HepG2 (cell line): ENCODE data around the gene VAMP5. TPM values are rescaled to one million over a fixed set of nuclear protein-coding genes. Genes with fewer than 3 reads are reported as not detected.

Experiments used
- ATAC-seq: fragments of 200-7000 bp; cut with Tn5 transposase; 3 replicates; pipeline ENCODE4 v1.9.1; 2020; ENCODE audit warnings: mild to moderate bottlenecking, moderate library complexity
- BruUV-seq: library from RNA; stranded (reverse); fragments of 400-500 nt; replicated peaks from 2 replicates; lab custom pipeline; 2021; lab: Mats Ljungman, UMichigan
- CTCF ChIA-PET: fragments of 300-600 bp; formaldehyde crosslinking; extraction: SDS; loops from one replicate; lab custom pipeline; 2021; ENCODE audit warnings: low total read pairs, inconsistent platforms, low intra/inter-chr PET ratio; lab: Yijun Ruan, JAX
- POLR2A ChIA-PET: fragments of 350-600 bp; sonication (Branson Sonifier 250); formaldehyde crosslinking; loops from one replicate; lab custom pipeline; 2020; ENCODE audit warnings: antibody characterized with exemption, inconsistent platforms; lab: Yijun Ruan, JAX
- DNase-seq: peaks from one replicate; pipeline ENCODE4 v3.0.0-alpha.2; 2015; ENCODE audit warnings: low spot score
- FAIRE-seq: peaks from 3 replicates; lab custom pipeline; 2011; peaks lifted over from hg19 to GRCh38; lab: Jason Lieb, UNC
- H2AFZ ChIP-seq: one replicate; pipeline ENCODE4 v1.6.1; 2011; ENCODE audit warnings: low read length, inconsistent platforms
- H3K27ac ChIP-seq: fragments of 300-600 bp; 3 replicates; pipeline ENCODE4 v1.8.0; 2011; ENCODE audit warnings: mixed run types, mild to moderate bottlenecking, mixed read lengths, low read length, inconsistent platforms; ENCODE audit not compliant: insufficient read depth; ENCODE audit errors: extremely low read length
- H3K27me3 ChIP-seq, 2 experiments: fragments of 200-600 bp in 1 of 2; 2 replicates in 1 of 2; 3 replicates in 1 of 2; pipeline versions ENCODE4 v1.6.0 to v1.8.0; 2011; ENCODE audit warnings: low read length in 2 of 2, mild to moderate bottlenecking in 2 of 2, moderate library complexity in 2 of 2, inconsistent platforms in 1 of 2; ENCODE audit not compliant: insufficient read depth in 2 of 2, control insufficient read depth in 1 of 2
- H3K36me3 ChIP-seq, 2 experiments: fragments of 200-600 bp in 1 of 2; replicated peaks in 1 of 2; 2 replicates in 1 of 2; 3 replicates in 1 of 2; pipeline versions ENCODE4 v1.5.1 to v1.8.0; 2011; ENCODE audit warnings: low read length in 2 of 2, inconsistent platforms in 1 of 2; ENCODE audit not compliant: insufficient read depth in 2 of 2, control insufficient read depth in 1 of 2
- H3K4me1 ChIP-seq: 2 replicates; pipeline ENCODE4 v1.5.1; 2012; ENCODE audit warnings: low read length, inconsistent platforms; ENCODE audit not compliant: insufficient read depth
- H3K4me2 ChIP-seq: 2 replicates; pipeline ENCODE4 v1.6.0; 2011; ENCODE audit warnings: low read depth, low read length, inconsistent platforms
- H3K4me3 ChIP-seq, 3 experiments: fragments of 200-600 bp in 1 of 3; sonication (generic), shearing (Covaris generic) in 1 of 3; replicated peaks in 1 of 3; 2 replicates each; pipeline ENCODE4 v1.5.1; 2011 to 2016; ENCODE audit warnings: low read length in 3 of 3, inconsistent platforms in 2 of 3, low read depth in 2 of 3, mild to moderate bottlenecking in 2 of 3, control low read depth in 1 of 3, mixed read lengths in 1 of 3; ENCODE audit not compliant: insufficient read depth in 1 of 3
- H3K79me2 ChIP-seq: one replicate; pipeline ENCODE4 v1.6.1; 2011; ENCODE audit warnings: low read length, inconsistent platforms; ENCODE audit not compliant: insufficient read depth
- H3K9ac ChIP-seq: 2 replicates; pipeline ENCODE4 v1.6.0; 2011; ENCODE audit warnings: mild to moderate bottlenecking, low read depth, low read length, inconsistent platforms; ENCODE audit not compliant: insufficient read depth
- H3K9me3 ChIP-seq: 2 replicates; pipeline ENCODE4 v1.5.1; 2012; ENCODE audit warnings: mild to moderate bottlenecking, low read length
- H4K20me1 ChIP-seq: 2 replicates; pipeline ENCODE4 v1.6.0; 2011; ENCODE audit warnings: inconsistent platforms, mild to moderate bottlenecking, low read length, moderate library complexity; ENCODE audit not compliant: insufficient read depth
- ARNT2 ChIP-seq: sonication (generic); formaldehyde crosslinking; IDR thresholded peaks from 2 replicates; pipeline ENCODE4 v1.8.0; 2022; ENCODE audit warnings: mild to moderate bottlenecking, low read depth, missing genetic modification reagents, moderate library complexity
- DNMT1 ChIP-seq: sonication (generic); formaldehyde crosslinking; IDR thresholded peaks from 2 replicates; pipeline ENCODE4 v1.5.1; 2020; ENCODE audit warnings: mild to moderate bottlenecking, missing genetic modification reagents
- GLMP ChIP-seq: sonication (generic); formaldehyde crosslinking; IDR thresholded peaks from 2 replicates; pipeline ENCODE4 v1.9.0; 2021; ENCODE audit warnings: missing genetic modification reagents, mild to moderate bottlenecking, borderline replicate concordance
- HDAC1 ChIP-seq: sonication (generic); formaldehyde crosslinking; IDR thresholded peaks from 2 replicates; pipeline ENCODE4 v1.5.1; 2020; ENCODE audit warnings: mild to moderate bottlenecking, missing genetic modification reagents
- HNF4G ChIP-seq, 2 experiments: sonication (generic) in 1 of 2; formaldehyde crosslinking in 1 of 2; IDR thresholded peaks; 2 replicates each; pipeline versions ENCODE4 v1.4.0 to v1.6.1; 2011 to 2020; ENCODE audit warnings: borderline replicate concordance in 2 of 2, low read depth in 2 of 2, mild to moderate bottlenecking in 2 of 2, low read length in 1 of 2, missing genetic modification reagents in 1 of 2, moderate library complexity in 1 of 2
- HNRNPL ChIP-seq: fragments of 200-400 bp; formaldehyde crosslinking; IDR thresholded peaks from 2 replicates; pipeline ENCODE4 v1.6.1; 2017; ENCODE audit warnings: mild to moderate bottlenecking, low read depth, low read length
- MIXL1 ChIP-seq: IDR thresholded peaks from 2 replicates; pipeline ENCODE4 v1.6.1; 2016
- MLX ChIP-seq: IDR thresholded peaks from 2 replicates; pipeline ENCODE4 v1.6.1; 2016
- PHF5A ChIP-seq: IDR thresholded peaks from one replicate; pipeline ENCODE4 v1.6.1; 2018; ENCODE audit warnings: low read depth, missing genetic modification reagents; ENCODE audit not compliant: unreplicated experiment
- POLR2A ChIP-seq, 2 experiments: IDR thresholded peaks; 2 replicates each; pipeline ENCODE4 v1.6.1; 2011; ENCODE audit warnings: low read depth in 2 of 2, low read length in 2 of 2, mild to moderate bottlenecking in 1 of 2, moderate library complexity in 1 of 2; ENCODE audit not compliant: insufficient read depth in 1 of 2
- RNF219 ChIP-seq: sonication (generic); formaldehyde crosslinking; IDR thresholded peaks from 2 replicates; pipeline ENCODE4 v1.5.0; 2020; ENCODE audit warnings: mild to moderate bottlenecking, missing genetic modification reagents
- TOE1 ChIP-seq: sonication (generic); formaldehyde crosslinking; IDR thresholded peaks from 2 replicates; pipeline ENCODE4 v1.4.0; 2020; ENCODE audit warnings: mild to moderate bottlenecking, missing genetic modification reagents
- ZBTB39 ChIP-seq: sonication (generic); formaldehyde crosslinking; IDR thresholded peaks from 2 replicates; pipeline ENCODE4 v1.5.0; 2020; ENCODE audit warnings: missing genetic modification reagents
- ZNF362 ChIP-seq: sonication (generic); formaldehyde crosslinking; IDR thresholded peaks from 2 replicates; pipeline ENCODE4 v1.4.0; 2020; ENCODE audit warnings: missing genetic modification reagents, mild to moderate bottlenecking, borderline replicate concordance
- ZNF740 ChIP-seq: sonication (generic); formaldehyde crosslinking; IDR thresholded peaks from 2 replicates; pipeline ENCODE4 v1.4.0; 2020; ENCODE audit warnings: missing genetic modification reagents
- WGBS: methylation state at CpG from one replicate; pipeline ENCODE4 v1.1.6; 2017; ENCODE audit warnings: low lambda C conversion rate; 5-methylcytosine and 5-hydroxymethylcytosine counted together
- in situ Hi-C: cut with HindIII; loops from 2 replicates; pipeline ENCODE4 v1.10.0; 2017; ENCODE audit warnings: low pct_unique_long_range_greater_than_20kb; ENCODE audit not compliant: extremely low pct_ligation_motif_present
- intact Hi-C: fragments of 100-400 bp; cut with micrococcal nuclease; formaldehyde crosslinking; loops from one replicate; pipeline ENCODE4 v1.10.0; 2022; ENCODE audit not compliant: unreplicated experiment
- polyA plus RNA-seq, 8 experiments: library from polyadenylated mRNA; depleted of rRNA in 3 of 8; stranded (reverse) in 7 of 8; unstranded in 1 of 8; fragments of >200 nt; fragmentation: Illumina TruSeq in 4 of 8; extraction: Trizol in 4 of 8; gene quantifications; 2 replicates each; pipeline versions ENCODE4 v1.2.1 to v1.2.3, GENCODE V29; 2011 to 2016; ENCODE audit warnings: low read depth in 4 of 8, missing spikeins in 1 of 8, mixed read lengths in 1 of 8; ENCODE audit not compliant: insufficient read depth in 1 of 8
- total RNA-seq, 5 experiments: library from RNA; depleted of rRNA; stranded (reverse); fragments of >200 nt; fragmentation: Illumina TruSeq; extraction: Trizol; gene quantifications; 2 replicates each; pipeline ENCODE4 v1.2.3, GENCODE V29; 2016; ENCODE audit warnings: low read depth in 1 of 5

The VAMP5 gene
- total and polyA plus RNA-seq, 2 of the 13 experiments (the other 11 are each of a cell fraction or from before 2014, with no cell fraction given) = 7.2 to 56.7 TPM

- Histone ChIP-seq H3K4me1 (peaks cover 71% of the 10 kb centered on the region), H3K27ac (peak overlapping the region; percentile 80), H3K79me2 (peaks cover 46% of the 10 kb centered on the region), H3K27me3 (no peaks in the 10 kb centered on the region; a peak in 1 of 5 replicates), H3K9ac (no peak overlapping the region; the same call in 1 of the 2 replicates), H2AFZ (no peak overlapping the region), H3K9me3 (no peaks in the 10 kb centered on the region), H3K4me3 (no peak overlapping the region), H3K4me2 (peak overlapping the region; percentile 94; the same call in 1 of the 2 replicates), H4K20me1 (0 out of 2 replicates have a peak, but pooled peaks cover 3% of the 10 kb centered on the region), H3K36me3 (peaks cover 7 to 38% of the 10 kb centered on the region in 2 experiments)
- DNase-seq (no peak), FAIRE-seq (no peak), ATAC-seq (no peak)
- in situ Hi-C loops = no loop called here
- POLR2A ChIA-PET = interaction anchor here (1.0 to 25.9 kb wide), 8 partner anchors 6 to 179 kb away, joined by 3 to 795 read pairs (median 88); partner anchors contain the start of genes C2orf68, GGCX, MAT2A and RNF181
- 83% methylated on average over 14 of the region's 14 CpGs for WGBS
- CTCF ChIA-PET = no interaction called here
- no TSS peak for BruUV-seq
- intact Hi-C loops = loop anchor here (5.0 kb wide), 1 partner anchor 176 kb away; no protein-coding TSS in a partner anchor
- TF ChIP-seq HDAC1 (CRISPR knock-in tag) (peak; percentile 50; the same call in 1 of the 2 replicates), PHF5A (CRISPR knock-in tag) (no peak), HNRNPL (0 out of 2 replicates have a peak, but pooled peaks have one; percentile 57), ZNF740 (CRISPR knock-in tag) (0 out of 2 replicates have a peak, but pooled peaks have one; percentile 24), ZNF362 (CRISPR knock-in tag) (no peak), MLX (CRISPR knock-in tag) (no peak), ZBTB39 (CRISPR knock-in tag) (peak; percentile 37; the same call in 1 of the 2 replicates), MIXL1 (CRISPR knock-in tag) (no peak), GLMP (no peak), HNF4G (IDR thresholded peaks at IDR 0.05; ENCODE audit: borderline replicate concordance, low read depth, low read length) (no peak), HNF4G (CRISPR knock-in tag; IDR thresholded peaks at IDR 0.05; ENCODE audit: borderline replicate concordance, low read depth) (no peak), DNMT1 (CRISPR knock-in tag) (no peak), POLR2A (IDR thresholded peaks at IDR 0.05; ENCODE audit: insufficient read depth in 1 of 2, low read depth in 2 of 2, low read length in 2 of 2) (peak in 1 of 2 experiments; percentile 12; a peak in 1 of 4 replicates), TOE1 (no peak), RNF219 (CRISPR knock-in tag) (no peak), ARNT2 (CRISPR knock-in tag) (no peak)
Observed at GRCh38 chr2:85598594-85599340, 14.5 kb downstream of the VAMP5 start.
